K562 (cell line): ENCODE measurements around the gene BZW2. TPM values are rescaled to one million over a fixed set of nuclear protein-coding genes. Genes with fewer than 3 reads are reported as not detected.

ENCODE experiments used
- ATAC-seq: fragments of 200-7000 bp; cut with Tn5 transposase; 3 replicates; pipeline ENCODE4 v1.9.1; 2020; ENCODE audit warnings: moderate library complexity
- BruUV-seq: library from RNA; stranded (reverse); fragments of 400-500 nt; replicated peaks from 2 replicates; lab custom pipeline; 2021; lab: Mats Ljungman, UMichigan
- CTCF ChIA-PET: fragments of 300-600 bp; formaldehyde crosslinking; extraction: SDS; loops from one replicate; lab custom pipeline; 2021; ENCODE audit warnings: low intra/inter-chr PET ratio; lab: Yijun Ruan, JAX
- POLR2A ChIA-PET: fragments of 300-600, 350-650 bp; sonication (Branson Sonifier 250); formaldehyde crosslinking; extraction: SDS; loops from one replicate; lab custom pipeline; 2021; ENCODE audit warnings: antibody characterized with exemption, inconsistent platforms; lab: Yijun Ruan, JAX
- DNase-seq, 4 experiments: peaks; one replicate each; pipeline versions ENCODE4 v3.0.0 to v3.0.0-alpha.2; 2011 to 2018; ENCODE audit warnings: low spot score in 3 of 4, mixed read lengths in 3 of 4; ENCODE audit errors: extremely low read depth in 1 of 4
- FAIRE-seq: peaks from 2 replicates; lab custom pipeline; 2011; peaks lifted over from hg19 to GRCh38; lab: Jason Lieb, UNC
- H2AFZ ChIP-seq: 2 replicates; pipeline ENCODE4 v1.6.0; 2011; ENCODE audit warnings: low read depth, low read length, control low read depth, inconsistent platforms
- H3K27ac ChIP-seq: fragments of 200-600 bp; 3 replicates; pipeline ENCODE4 v1.8.0; 2011; ENCODE audit warnings: low read depth, mild to moderate bottlenecking, control low read depth, inconsistent platforms, low read length, moderate library complexity, mixed read lengths; ENCODE audit errors: extremely low read depth
- H3K27me3 ChIP-seq, 2 experiments: fragments of 300-600 bp in 1 of 2; 2 replicates in 1 of 2; 3 replicates in 1 of 2; pipeline versions ENCODE4 v1.6.0 to v1.8.0; 2011; ENCODE audit warnings: inconsistent platforms in 2 of 2, low read length in 2 of 2, mild to moderate bottlenecking in 1 of 2, mixed read lengths in 1 of 2, moderate library complexity in 1 of 2; ENCODE audit not compliant: control insufficient read depth in 2 of 2, insufficient read depth in 2 of 2
- H3K36me3 ChIP-seq: fragments of 300-600 bp; 3 replicates; pipeline ENCODE4 v1.8.0; 2011; ENCODE audit warnings: mild to moderate bottlenecking, low read length, inconsistent platforms; ENCODE audit not compliant: control insufficient read depth, insufficient read depth
- H3K4me1 ChIP-seq, 2 experiments: fragments of 200-600 bp in 1 of 2; replicated peaks in 1 of 2; 2 replicates in 1 of 2; 3 replicates in 1 of 2; pipeline versions ENCODE4 v1.5.1 to v1.8.0; 2011; ENCODE audit warnings: inconsistent platforms in 2 of 2, low read length in 2 of 2, mild to moderate bottlenecking in 1 of 2, mixed read lengths in 1 of 2, moderate library complexity in 1 of 2; ENCODE audit not compliant: control insufficient read depth in 2 of 2, insufficient read depth in 2 of 2
- H3K4me2 ChIP-seq: 2 replicates; pipeline ENCODE4 v1.6.1; 2011; ENCODE audit warnings: low read length, control low read depth, inconsistent platforms, mixed read lengths; ENCODE audit not compliant: insufficient read depth
- H3K4me3 ChIP-seq: fragments of 200-600 bp; sonication (generic), shearing (Covaris generic); 2 replicates; pipeline ENCODE4 v1.5.1; 2016; ENCODE audit warnings: control low read depth, inconsistent platforms
- H3K79me2 ChIP-seq: fragments of 200-600 bp; 3 replicates; pipeline ENCODE4 v1.8.0; 2011; ENCODE audit warnings: low read length, inconsistent platforms; ENCODE audit not compliant: control insufficient read depth, insufficient read depth
- H3K9ac ChIP-seq, 2 experiments: 2 replicates each; pipeline versions ENCODE4 v1.6.0 to v1.6.1; 2011; ENCODE audit warnings: low read depth in 2 of 2, low read length in 2 of 2, control low read depth in 1 of 2, inconsistent platforms in 1 of 2, mild to moderate bottlenecking in 1 of 2, mixed read lengths in 1 of 2; ENCODE audit not compliant: insufficient read depth in 1 of 2
- H3K9me1 ChIP-seq: one replicate; pipeline ENCODE4 v1.6.0; 2011; ENCODE audit warnings: inconsistent platforms, mild to moderate bottlenecking, low read length, moderate library complexity; ENCODE audit not compliant: control insufficient read depth, insufficient read depth
- H3K9me3 ChIP-seq: replicated peaks from 2 replicates; pipeline ENCODE4 v1.5.1; 2011; ENCODE audit warnings: low read depth, low read length, inconsistent platforms; ENCODE audit not compliant: control insufficient read depth, insufficient read depth
- H4K20me1 ChIP-seq: replicated peaks from 2 replicates; pipeline ENCODE4 v1.6.1; 2011; ENCODE audit warnings: low read length, inconsistent platforms, mixed read lengths; ENCODE audit not compliant: control insufficient read depth, insufficient read depth
- CTCF ChIP-seq, 3 experiments: IDR thresholded peaks in 2 of 3; conservative IDR thresholded peaks in 1 of 3; 2 replicates each; pipeline ENCODE4 v1.5.1; 2011 to 2012; ENCODE audit warnings: low read length in 3 of 3, mild to moderate bottlenecking in 3 of 3, control low read depth in 2 of 3, improper control_type of control experiment in 1 of 3, inconsistent platforms in 1 of 3, low read depth in 1 of 3, mixed read lengths in 1 of 3, moderate library complexity in 1 of 3; ENCODE audit not compliant: insufficient read depth in 2 of 3
- ELF1 ChIP-seq: fragments of 200-800 bp; sonication (Bioruptor generic); IDR thresholded peaks from 2 replicates; pipeline ENCODE4 v1.6.1; 2016; ENCODE audit warnings: missing genetic modification characterization, missing compliant biosample characterization
- RAD21 ChIP-seq, 2 experiments: fragments of 250-450 bp in 1 of 2; fragments of 450-650 bp in 1 of 2; sonication (Bioruptor Pico) in 1 of 2; formaldehyde crosslinking in 1 of 2; IDR thresholded peaks in 1 of 2; conservative IDR thresholded peaks in 1 of 2; 2 replicates each; pipeline versions ENCODE4 v1.4.0 to v1.8.0; 2020 to 2022; ENCODE audit warnings: mild to moderate bottlenecking in 2 of 2, moderate library complexity in 1 of 2
- REST ChIP-seq, 2 experiments: fragments of 450-650 bp; formaldehyde crosslinking in 1 of 2; IDR thresholded peaks; 2 replicates each; pipeline versions ENCODE4 v1.4.0 to v1.6.1; 2014 to 2020; ENCODE audit warnings: mild to moderate bottlenecking in 2 of 2, borderline replicate concordance in 1 of 2, low read depth in 1 of 2
- TRIM24 ChIP-seq, 2 experiments: fragments of 450-650 bp; IDR thresholded peaks; 2 replicates each; pipeline ENCODE4 v1.6.1; 2016
- in situ Hi-C: fragments of 300-500 bp; cut with MboI; formaldehyde crosslinking; loops from 4 replicates; pipeline ENCODE4 v1.15.0; 2018; ENCODE audit warnings: inconsistent platforms, mixed read lengths
- intact Hi-C: fragments of 100-400 bp; cut with micrococcal nuclease; formaldehyde crosslinking; loops from 2 replicates; pipeline ENCODE4 v1.14.2; 2022
- polyA plus RNA-seq, 8 experiments: library from polyadenylated mRNA; depleted of rRNA in 4 of 8; stranded (reverse) in 5 of 8; unstranded in 3 of 8; fragments of >200 nt; fragmentation: Nextera tagmentation in 2 of 8; fragmentation: Illumina TruSeq in 1 of 8; extraction: Ambion mirVana in 2 of 8; extraction: Trizol in 1 of 8; gene quantifications; 2 replicates each; pipeline versions ENCODE4 v1.2.1 to v1.2.3, GENCODE V29; 2011 to 2014; ENCODE audit warnings: inconsistent platforms in 1 of 8, missing spikeins in 1 of 8
- total RNA-seq, 7 experiments: library from RNA; depleted of rRNA in 6 of 7; stranded (reverse); fragments of >200 nt in 6 of 7; fragmentation: Illumina TruSeq in 2 of 7; extraction: Trizol in 2 of 7; gene quantifications; 2 replicates each; pipeline versions ENCODE4 v1.2.1 to v1.2.3, GENCODE V29; 2011 to 2021; ENCODE audit warnings: low replicate concordance in 1 of 7
- TF ChIP-seq, protein P1 (sequence below): sonication (generic); formaldehyde crosslinking; IDR thresholded peaks from 2 replicates; pipeline ENCODE4 v1.8.1; 2022; ENCODE audit warnings: missing genetic modification reagents

The BZW2 gene
- total and polyA plus RNA-seq, 9 of the 15 experiments (the other 6 are each of a cell fraction or from before 2014, with no cell fraction given) = 140 to 316 (median 173) TPM

DNA sequence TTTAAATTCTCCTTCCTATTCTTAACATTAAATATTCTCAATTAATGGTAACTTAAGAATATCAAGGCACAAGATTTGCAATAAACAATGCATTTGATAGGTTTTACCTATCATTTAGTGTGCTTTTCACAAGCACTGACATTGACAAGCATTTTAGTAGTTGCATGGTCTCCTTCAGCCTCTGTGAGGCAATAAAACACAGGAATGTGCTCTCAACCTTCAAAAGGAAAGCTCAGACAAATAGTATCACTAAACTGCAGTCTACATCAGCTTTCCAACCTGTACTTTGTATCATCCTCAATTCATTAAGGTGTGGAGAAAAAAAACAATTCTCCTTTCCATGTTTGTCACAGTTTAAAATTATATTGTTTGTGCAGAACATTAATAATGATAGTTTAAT lies 56.5 kb downstream of the BZW2 start:
- FAIRE-seq = peak; percentile 42
- Histone ChIP-seq H3K79me2 (no peaks in the 10 kb centered on the region), H3K9me1 (no peaks in the 10 kb centered on the region), H4K20me1 (no peaks in the 10 kb centered on the region), H3K27me3 (no peaks in the 10 kb centered on the region), H3K9ac (no peak overlapping the region), H3K4me2 (no peak overlapping the region), H3K36me3 (peaks cover 94% of the 10 kb centered on the region)
- DNase-seq = no peak
- intact Hi-C loops (loop anchor here (2.0 to 10.0 kb wide), 2 partner anchors 52 to 216 kb away; partner anchors contain the start of gene TSPAN13), in situ Hi-C loops (no loop called here)
- ATAC-seq = peak; percentile 62
- POLR2A ChIA-PET = interaction anchor here (1.0 kb wide), 2 partner anchors 13 to 17 kb away, joined by 3 read pairs; no protein-coding TSS in a partner anchor
- TF ChIP-seq TRIM24 (IDR thresholded peaks at IDR 0.05) = no peak
- TF ChIP-seq, protein P1, sequence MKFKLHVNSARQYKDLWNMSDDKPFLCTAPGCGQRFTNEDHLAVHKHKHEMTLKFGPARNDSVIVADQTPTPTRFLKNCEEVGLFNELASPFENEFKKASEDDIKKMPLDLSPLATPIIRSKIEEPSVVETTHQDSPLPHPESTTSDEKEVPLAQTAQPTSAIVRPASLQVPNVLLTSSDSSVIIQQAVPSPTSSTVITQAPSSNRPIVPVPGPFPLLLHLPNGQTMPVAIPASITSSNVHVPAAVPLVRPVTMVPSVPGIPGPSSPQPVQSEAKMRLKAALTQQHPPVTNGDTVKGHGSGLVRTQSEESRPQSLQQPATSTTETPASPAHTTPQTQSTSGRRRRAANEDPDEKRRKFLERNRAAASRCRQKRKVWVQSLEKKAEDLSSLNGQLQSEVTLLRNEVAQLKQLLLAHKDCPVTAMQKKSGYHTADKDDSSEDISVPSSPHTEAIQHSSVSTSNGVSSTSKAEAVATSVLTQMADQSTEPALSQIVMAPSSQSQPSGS (CRISPR knock-in tag) = no peak
- peak in 1 of 3 experiments; percentile 33; a peak in 2 of 6 replicates for TF ChIP-seq CTCF (IDR thresholded peaks at IDR 0.05 in 2 of 3, conservative IDR thresholded peaks at IDR 0.05 in 1 of 3; ENCODE audit: insufficient read depth in 2 of 3, low read depth in 1 of 3, low read length in 3 of 3)
- TF ChIP-seq REST (IDR thresholded peaks at IDR 0.05; ENCODE audit: borderline replicate concordance) = peak; percentile 54; the same call in 1 of the 2 replicates
- TF ChIP-seq REST (CRISPR knock-in tag; IDR thresholded peaks at IDR 0.05; ENCODE audit: low read depth) = no peak
- TF ChIP-seq RAD21 (CRISPR knock-in tag; conservative IDR thresholded peaks at IDR 0.05 in 1 of 2, IDR thresholded peaks at IDR 0.05 in 1 of 2) = peak; percentile 21 to 62; a peak in 3 of 4 replicates
- TF ChIP-seq ELF1 (tag) = no peak
- TF ChIP-seq, all 486 proteins: peak for 3
- Histone ChIP-seq H2AFZ (no peak overlapping the region), H3K9me3 (no peaks in the 10 kb centered on the region), H3K27ac (no peak overlapping the region), H3K4me3 (no peak overlapping the region), H3K4me1 (no peaks in the 10 kb centered on the region)
- no TSS peak for BruUV-seq
- CTCF ChIA-PET = interaction anchor here (3.6 kb wide), 1 partner anchor 215 kb away, joined by 15 read pairs; no protein-coding TSS in a partner anchor
